Activated CD8-positive, alpha-beta T cell treated with anti-CD3 and anti-CD28 coated beads for 36 hours (primary cell): Measurements from ENCODE around the gene TIMM44. TPM values are rescaled to one million over a fixed set of nuclear protein-coding genes. Genes with fewer than 3 reads are reported as not detected.

ENCODE experiments used
- ATAC-seq: fragments of 200-7000 bp; cut with Tn5 transposase; one replicate; pipeline ENCODE4 v1.10.0; 2021; ENCODE audit warnings: mild to moderate bottlenecking, moderate library complexity
- CTCF ChIA-PET: fragments of 350-600 bp; sonication (Branson Sonifier 250); formaldehyde crosslinking; loops from one replicate; lab custom pipeline; 2021; ENCODE audit warnings: antibody characterized with exemption; lab: Charles Lee
- POLR2A ChIA-PET: fragments of 350-600 bp; sonication (Branson Sonifier 250); formaldehyde crosslinking; loops from one replicate; lab custom pipeline; 2021; ENCODE audit warnings: antibody characterized with exemption; lab: Charles Lee
- DNase-seq: peaks from one replicate; pipeline ENCODE4 v3.0.0-alpha.2; 2020
- H3K27ac Mint-ChIP-seq: one replicate; pipeline ENCODE4 v1.8.0; 2021; ENCODE audit warnings: mild to moderate bottlenecking, mixed read lengths
- H3K27me3 Mint-ChIP-seq: one replicate; pipeline ENCODE4 v1.8.0; 2021; ENCODE audit warnings: mixed read lengths
- H3K36me3 Mint-ChIP-seq: one replicate; pipeline ENCODE4 v1.8.0; 2021; ENCODE audit warnings: low read depth, mixed read lengths
- H3K4me1 Mint-ChIP-seq: one replicate; pipeline ENCODE4 v1.8.0; 2021; ENCODE audit warnings: low read depth, mixed read lengths
- H3K4me3 Mint-ChIP-seq: one replicate; pipeline ENCODE4 v1.8.0; 2021; ENCODE audit warnings: mild to moderate bottlenecking, moderate library complexity, mixed read lengths
- H3K9me3 Mint-ChIP-seq: one replicate; pipeline ENCODE4 v1.8.0; 2021; ENCODE audit warnings: mixed read lengths
- intact Hi-C: fragments of 100-400 bp; cut with micrococcal nuclease; formaldehyde crosslinking; loops from one replicate; pipeline ENCODE4 v1.10.0; 2022
- total RNA-seq, 2 experiments: library from RNA; stranded (reverse); gene quantifications; one replicate each; pipeline ENCODE4 v1.2.3, GENCODE V29; 2021
- TF ChIP-seq, protein P1 (sequence below): fragments of 200-600 bp; IDR thresholded peaks from one replicate; pipeline ENCODE4 v1.8.0; 2022; ENCODE audit warnings: antibody characterized with exemption, mild to moderate bottlenecking

TIMM44 gene
- total RNA-seq, 2 experiments from 2014 or later = 92.3 to 95.5 TPM

- Mint-ChIP-seq H3K4me1 (peaks cover 5% of the 10 kb centered on the region), H3K27me3 (no peaks in the 10 kb centered on the region), H3K27ac (no peak overlapping the region), H3K9me3 (no peaks in the 10 kb centered on the region), H3K4me3 (no peak overlapping the region), H3K36me3 (peaks cover 18% of the 10 kb centered on the region)
- CTCF ChIA-PET = no interaction called here
- DNase-seq = no peak
- POLR2A ChIA-PET = no interaction called here
- ATAC-seq = no peak
- intact Hi-C loops = no loop called here
- TF ChIP-seq, protein P1, sequence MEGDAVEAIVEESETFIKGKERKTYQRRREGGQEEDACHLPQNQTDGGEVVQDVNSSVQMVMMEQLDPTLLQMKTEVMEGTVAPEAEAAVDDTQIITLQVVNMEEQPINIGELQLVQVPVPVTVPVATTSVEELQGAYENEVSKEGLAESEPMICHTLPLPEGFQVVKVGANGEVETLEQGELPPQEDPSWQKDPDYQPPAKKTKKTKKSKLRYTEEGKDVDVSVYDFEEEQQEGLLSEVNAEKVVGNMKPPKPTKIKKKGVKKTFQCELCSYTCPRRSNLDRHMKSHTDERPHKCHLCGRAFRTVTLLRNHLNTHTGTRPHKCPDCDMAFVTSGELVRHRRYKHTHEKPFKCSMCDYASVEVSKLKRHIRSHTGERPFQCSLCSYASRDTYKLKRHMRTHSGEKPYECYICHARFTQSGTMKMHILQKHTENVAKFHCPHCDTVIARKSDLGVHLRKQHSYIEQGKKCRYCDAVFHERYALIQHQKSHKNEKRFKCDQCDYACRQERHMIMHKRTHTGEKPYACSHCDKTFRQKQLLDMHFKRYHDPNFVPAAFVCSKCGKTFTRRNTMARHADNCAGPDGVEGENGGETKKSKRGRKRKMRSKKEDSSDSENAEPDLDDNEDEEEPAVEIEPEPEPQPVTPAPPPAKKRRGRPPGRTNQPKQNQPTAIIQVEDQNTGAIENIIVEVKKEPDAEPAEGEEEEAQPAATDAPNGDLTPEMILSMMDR = no peak
Measured at GRCh38 chr19:7983286-7983950, 40.0 kb upstream of the TIMM44 start.

DNA sequence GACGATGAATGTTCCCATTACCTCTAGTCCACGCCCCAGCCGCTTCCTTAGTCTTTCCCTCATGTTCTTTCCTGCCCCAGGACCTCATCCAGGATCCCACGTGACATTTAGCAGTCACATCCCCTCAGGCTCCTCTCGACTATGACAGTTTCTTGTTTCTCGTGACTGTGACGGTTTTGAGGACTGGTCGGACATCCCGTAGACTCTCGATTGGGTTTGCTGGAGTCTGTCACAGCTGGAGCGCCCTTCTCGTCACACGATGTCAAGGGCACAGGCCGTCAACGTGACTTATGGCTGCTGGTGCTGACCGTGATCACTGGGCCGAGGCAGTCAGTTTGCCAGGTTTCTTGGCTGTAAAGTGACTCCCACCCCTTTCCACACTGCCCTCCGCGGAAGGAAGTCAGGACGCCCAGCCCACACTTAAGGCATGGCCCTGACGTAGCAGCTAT is 39.2 kb upstream of the TIMM44 start:
- no peaks in the 10 kb centered on the region for H3K27me3 Mint-ChIP-seq
- intact Hi-C loops = no loop called here
- TF ChIP-seq, protein P1 = no peak
- no peak overlapping the region for H3K4me3 Mint-ChIP-seq
- ChIA-PET CTCF (interaction anchor here (1.6 kb wide), 1 partner anchor 12 kb away, joined by 3 read pairs; no protein-coding TSS in a partner anchor), POLR2A (no interaction called here)
- H3K27ac Mint-ChIP-seq = no peak overlapping the region
- H3K36me3 Mint-ChIP-seq = peaks cover 11% of the 10 kb centered on the region
- peaks cover 5% of the 10 kb centered on the region for H3K4me1 Mint-ChIP-seq
- ATAC-seq (no peak), DNase-seq (no peak)
- no peaks in the 10 kb centered on the region for H3K9me3 Mint-ChIP-seq

DNA sequence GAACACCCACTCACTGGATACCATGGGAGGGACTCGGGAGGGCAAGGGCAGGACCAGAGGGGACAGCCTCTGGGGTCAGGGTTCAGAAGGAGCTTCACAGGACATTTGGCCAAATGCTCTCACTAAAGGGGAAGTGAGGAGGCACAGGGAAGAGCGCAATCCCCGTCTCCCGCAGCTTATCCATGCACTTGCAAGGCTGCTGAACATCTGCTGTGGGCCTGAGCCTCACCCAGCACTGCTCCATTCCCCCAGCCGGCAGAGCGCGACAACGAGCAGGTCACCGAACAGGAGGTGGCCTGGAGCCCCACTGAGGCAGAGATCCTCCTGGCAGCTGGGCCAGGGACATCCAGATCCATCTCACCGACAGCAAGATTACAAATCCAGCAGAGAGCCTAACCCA is 38.6 kb upstream of the TIMM44 start:
- ATAC-seq (no peak), DNase-seq (no peak)
- no peak overlapping the region for H3K4me3 Mint-ChIP-seq
- no peak overlapping the region for H3K27ac Mint-ChIP-seq
- POLR2A ChIA-PET = no interaction called here
- H3K9me3 Mint-ChIP-seq = no peaks in the 10 kb centered on the region
- CTCF ChIA-PET = interaction anchor here (1.6 kb wide), 1 partner anchor 11 kb away, joined by 3 read pairs; no protein-coding TSS in a partner anchor
- H3K27me3 Mint-ChIP-seq = no peaks in the 10 kb centered on the region
- peaks cover 8% of the 10 kb centered on the region for H3K36me3 Mint-ChIP-seq
- peaks cover 5% of the 10 kb centered on the region for H3K4me1 Mint-ChIP-seq
- intact Hi-C loops = no loop called here
- TF ChIP-seq, protein P1 = no peak

- POLR2A ChIA-PET = no interaction called here
Measured at GRCh38 chr19:7981661-7982060, 38.2 kb upstream of the TIMM44 start.

DNA sequence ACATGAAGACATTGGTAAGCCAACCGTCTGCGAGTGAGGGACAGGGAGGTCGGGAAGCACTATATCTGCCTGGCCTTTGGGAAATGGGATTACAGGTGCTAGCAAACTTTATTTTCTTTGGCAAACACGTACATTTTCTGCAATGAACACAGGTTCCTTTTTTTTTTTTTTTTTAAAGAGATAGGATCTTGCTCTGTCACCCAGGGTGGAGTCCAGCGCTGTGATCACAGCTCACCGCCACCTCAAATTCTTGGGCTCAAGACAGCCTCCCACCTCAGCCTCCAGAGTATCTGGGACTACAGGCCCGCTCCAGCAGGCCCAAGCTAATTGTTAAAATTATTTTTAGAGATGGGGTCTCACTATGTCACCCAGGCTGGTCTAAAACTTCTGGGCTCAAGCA is 37.7 kb upstream of the TIMM44 start:
- Mint-ChIP-seq H3K4me3 (no peak overlapping the region), H3K27ac (no peak overlapping the region), H3K4me1 (peaks cover 5% of the 10 kb centered on the region), H3K36me3 (peaks cover 5% of the 10 kb centered on the region), H3K27me3 (no peaks in the 10 kb centered on the region), H3K9me3 (no peaks in the 10 kb centered on the region)
- no peak for ATAC-seq
- DNase-seq = no peak
- intact Hi-C loops = no loop called here
- POLR2A ChIA-PET = no interaction called here
- CTCF ChIA-PET = interaction anchor here (1.0 kb wide), 1 partner anchor 21 kb away, joined by 5 read pairs; no protein-coding TSS in a partner anchor
- TF ChIP-seq, protein P1 = no peak

More at GRCh38 chr19:7981661-7982060, 38.2 kb upstream of the TIMM44 start:
- intact Hi-C loops = no loop called here
- no peaks in the 10 kb centered on the region for H3K9me3 Mint-ChIP-seq
- H3K27ac Mint-ChIP-seq = no peak overlapping the region
- H3K27me3 Mint-ChIP-seq = no peaks in the 10 kb centered on the region
- no peak overlapping the region for H3K4me3 Mint-ChIP-seq
- DNase-seq (no peak), ATAC-seq (no peak)
- TF ChIP-seq, protein P1 = no peak
- peaks cover 8% of the 10 kb centered on the region for H3K36me3 Mint-ChIP-seq
- peaks cover 5% of the 10 kb centered on the region for H3K4me1 Mint-ChIP-seq
- CTCF ChIA-PET = interaction anchor here (1.0 to 1.6 kb wide), 2 partner anchors 11 to 21 kb away, joined by 3 to 5 read pairs; no protein-coding TSS in a partner anchor
